ENCODE measurements around the gene PAF1.

Gene PAF1

DNA sequence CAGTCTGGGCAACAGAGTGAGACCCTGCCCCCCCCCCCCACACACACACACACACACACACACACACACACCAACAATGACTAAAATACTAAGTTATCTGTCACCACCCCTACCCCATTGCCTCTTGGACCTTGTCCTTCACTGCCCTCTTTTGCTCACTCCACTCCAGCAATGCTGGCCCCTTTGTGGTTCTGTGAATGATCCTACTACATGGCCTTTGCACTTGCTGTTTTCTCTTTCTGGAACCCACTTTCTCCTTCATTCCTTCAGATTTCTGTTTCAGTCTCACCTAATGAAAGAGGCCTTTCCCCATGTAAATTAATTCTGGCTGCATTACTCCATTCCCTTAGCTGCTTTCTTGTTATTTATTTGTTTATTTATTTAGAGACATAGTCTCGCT lies 51.2 kb downstream of the PAF1 start:
- TF ChIP-seq CTCF (conservative IDR thresholded peaks at IDR 0.05; ENCODE audit: low read depth, low read length): no peak
- H3K4me3 ChIP-seq (ENCODE audit: low read depth, low read length): no peak overlapping the region
- DNase-seq (ENCODE audit: low read depth): no peak

DNA sequence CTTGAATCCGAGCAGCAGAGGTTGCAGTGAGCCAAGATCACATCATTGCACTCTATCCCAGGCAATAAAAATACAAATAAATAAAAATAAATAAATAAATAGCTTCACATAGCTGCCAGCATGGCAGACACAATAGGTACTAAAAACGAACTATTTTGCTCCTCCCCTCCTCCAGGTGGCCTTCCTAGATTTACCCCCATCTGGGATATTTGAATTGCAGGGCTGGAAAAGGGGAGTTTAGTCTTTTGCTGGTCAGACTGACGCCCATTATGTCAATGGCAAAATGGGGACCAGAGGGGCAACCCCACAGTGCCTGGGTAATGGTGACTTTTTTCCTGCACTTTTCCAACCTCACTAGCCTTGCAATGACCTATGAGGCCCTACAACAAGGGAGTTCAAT lies 54.4 kb downstream of the PAF1 start:
- TF ChIP-seq CTCF (conservative IDR thresholded peaks at IDR 0.05; ENCODE audit: low read depth, low read length): no peak
- no peak for DNase-seq (ENCODE audit: low read depth)
- H3K4me3 ChIP-seq (ENCODE audit: low read depth, low read length): no peak overlapping the region
